Measurements from ENCODE around the gene ASCC3. TPM values are rescaled to one million over a fixed set of nuclear protein-coding genes. Genes with fewer than 3 reads are reported as not detected.
"Not testable (repeated sequence)": the region's sequence is repeated elsewhere in the genome, so short reads cannot be mapped to it uniquely, and the experiment has no call there.

The ASCC3 gene
- polyA plus RNA-seq, 3 donors: 3.4 to 7.0 (median 4.3) TPM

GRCh38 chr6:100890646-100891045 lies 9.5 kb upstream of the ASCC3 start:
- H3K27ac ChIP-seq (ENCODE audit: low read depth, low read length): not testable (repeated sequence)
- 73 to 85% (median 79%) methylated on average over 1 of the region's 1 CpG for WGBS, 3 donors

DNA sequence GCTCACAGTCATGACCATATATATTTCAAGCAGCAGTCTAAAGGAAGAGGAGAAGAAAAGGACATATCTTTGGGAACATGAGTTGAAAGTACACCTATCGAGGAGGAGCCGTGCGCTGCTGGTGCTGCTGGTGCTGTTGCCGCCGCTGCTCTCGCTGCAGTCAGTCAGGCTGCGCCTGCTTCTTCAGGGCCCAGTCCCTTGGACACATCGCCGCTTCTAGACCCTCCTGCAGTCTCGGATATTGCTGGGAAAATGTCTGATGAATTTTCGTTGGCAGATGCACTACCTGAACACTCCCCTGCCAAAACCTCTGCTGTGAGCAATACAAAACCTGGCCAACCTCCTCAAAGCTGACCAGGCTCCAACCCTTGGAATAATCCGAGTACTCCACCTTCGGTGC lies 8.2 kb upstream of the ASCC3 start:
- no peak overlapping the region for H3K27ac ChIP-seq (ENCODE audit: low read depth, low read length)
- WGBS, 3 donors: 94 to 96% (median 95%) methylated on average over 13 of the region's 13 CpGs

DNA sequence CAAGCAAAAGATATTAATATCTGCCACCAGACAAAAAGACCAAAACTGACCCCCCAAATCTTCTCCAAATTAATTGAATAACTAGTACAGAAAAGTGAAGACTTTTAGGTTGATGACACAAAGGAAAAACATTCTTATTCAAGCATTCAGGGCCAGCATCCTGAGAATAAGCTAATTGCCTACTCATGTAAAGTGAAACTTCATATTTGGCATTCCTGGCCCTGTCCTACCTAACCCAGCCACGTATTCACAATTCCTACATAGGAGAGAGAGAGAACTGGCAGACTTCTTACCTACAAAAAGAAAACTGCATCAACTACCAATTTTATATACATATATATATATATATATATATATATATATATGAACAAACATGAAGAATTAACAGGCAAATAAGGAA lies 4.9 kb upstream of the ASCC3 start:
- H3K27ac ChIP-seq (ENCODE audit: low read depth, low read length): no peak overlapping the region
- WGBS, 3 donors: 72 to 80% (median 75%) methylated on average over 1 of the region's 1 CpG

DNA sequence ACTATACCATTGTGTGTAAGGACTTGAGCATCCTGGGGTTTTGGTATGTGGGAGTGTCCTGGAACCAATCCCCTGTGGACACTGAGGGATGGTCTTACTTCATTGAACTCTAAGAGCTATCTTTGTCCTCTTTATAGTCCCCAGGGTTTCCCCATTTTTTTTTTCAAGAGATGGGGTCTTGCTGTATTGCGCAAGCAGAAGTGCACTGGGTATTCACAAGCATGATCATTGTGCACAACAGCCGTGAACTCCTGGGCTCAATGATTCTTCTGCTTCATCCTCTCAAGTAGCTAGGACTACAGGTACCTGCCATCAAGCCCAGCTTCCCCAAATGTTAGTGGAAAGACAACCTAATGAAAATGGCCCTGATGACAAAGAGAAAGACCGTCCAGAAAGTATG lies 2.2 kb upstream of the ASCC3 start:
- H3K27ac ChIP-seq (ENCODE audit: low read depth, low read length): no peak overlapping the region
- 94 to 100% (median 96%) methylated on average over 3 of the region's 3 CpGs for WGBS, 3 donors

DNA sequence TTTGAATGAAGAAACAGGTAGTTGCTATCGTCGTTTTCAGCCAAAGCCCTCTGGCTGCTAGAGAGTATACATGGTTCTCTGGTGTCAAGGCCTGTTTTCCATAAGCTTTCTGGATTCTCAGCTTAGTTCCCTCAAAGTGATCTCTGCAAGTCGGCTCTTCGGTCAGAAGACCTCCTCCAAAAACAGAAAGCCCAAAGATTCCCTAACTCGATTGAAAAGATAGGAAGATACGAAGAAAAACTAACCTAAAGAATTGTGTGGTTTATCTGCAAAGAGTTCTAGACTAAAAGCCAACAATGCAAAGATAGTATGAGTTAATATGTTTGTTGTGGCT lies 545 bp upstream of the ASCC3 start:
- H3K27ac ChIP-seq (ENCODE audit: low read depth, low read length): no peak overlapping the region
- WGBS, 3 donors: 1 to 9% (median 5%) methylated on average over 6 of the region's 6 CpGs

DNA sequence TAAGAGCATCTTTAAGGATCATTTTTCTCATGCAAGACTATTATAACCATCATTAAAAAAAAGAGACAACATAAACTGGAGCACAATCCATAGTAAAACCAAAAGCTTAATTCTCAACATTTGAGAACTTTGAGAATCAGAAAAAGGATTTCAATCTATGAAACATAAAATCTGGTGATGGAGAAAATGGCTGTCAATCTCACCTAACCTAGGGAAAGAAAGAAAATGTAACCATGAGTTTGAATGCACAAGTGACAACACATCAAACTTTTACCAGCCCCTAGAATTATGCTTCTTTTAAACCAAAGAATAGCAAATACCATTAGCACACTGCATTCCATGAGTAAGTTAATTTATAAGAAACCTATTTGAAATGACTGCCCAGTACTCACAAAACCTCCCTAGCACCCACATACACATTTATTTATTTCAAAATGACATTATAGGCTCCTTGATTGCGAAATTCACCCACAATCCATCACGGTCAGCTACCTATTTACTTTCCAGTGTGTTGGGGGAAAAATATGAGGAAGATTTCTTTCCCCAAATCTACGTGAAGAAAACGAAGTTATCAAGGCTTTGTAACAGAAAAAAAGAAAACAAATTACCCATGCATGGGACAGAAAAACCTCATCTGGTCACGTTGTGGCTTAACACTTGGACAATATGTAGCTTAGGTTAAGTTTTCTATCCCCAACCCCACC lies 828 bp downstream of the ASCC3 start:
- WGBS, 3 donors: 2 to 3% (median 2%) methylated on average over 5 of the region's 5 CpGs
- no peak overlapping the region for H3K27ac ChIP-seq (ENCODE audit: low read depth, low read length)

DNA sequence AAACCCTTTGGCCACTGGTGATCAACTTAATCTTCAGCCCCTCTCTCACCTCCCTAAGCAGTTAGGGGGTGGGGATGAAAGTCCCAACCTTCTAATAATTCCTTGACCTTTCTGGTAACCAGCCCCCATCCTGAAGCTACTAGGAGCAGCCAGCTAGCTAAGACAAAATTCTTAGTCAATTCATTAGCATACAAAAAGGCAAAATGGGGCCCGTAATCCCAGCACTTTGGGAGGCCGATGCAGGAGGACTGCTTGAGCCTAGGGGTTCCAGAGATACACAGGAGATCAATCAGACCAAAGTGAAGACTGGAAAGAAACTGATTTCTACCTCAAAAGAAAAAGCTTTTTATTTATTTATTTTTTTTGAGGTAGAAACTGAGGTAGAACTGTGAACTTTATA lies 1.8 kb downstream of the ASCC3 start:
- no peak overlapping the region for H3K27ac ChIP-seq (ENCODE audit: low read depth, low read length)

DNA sequence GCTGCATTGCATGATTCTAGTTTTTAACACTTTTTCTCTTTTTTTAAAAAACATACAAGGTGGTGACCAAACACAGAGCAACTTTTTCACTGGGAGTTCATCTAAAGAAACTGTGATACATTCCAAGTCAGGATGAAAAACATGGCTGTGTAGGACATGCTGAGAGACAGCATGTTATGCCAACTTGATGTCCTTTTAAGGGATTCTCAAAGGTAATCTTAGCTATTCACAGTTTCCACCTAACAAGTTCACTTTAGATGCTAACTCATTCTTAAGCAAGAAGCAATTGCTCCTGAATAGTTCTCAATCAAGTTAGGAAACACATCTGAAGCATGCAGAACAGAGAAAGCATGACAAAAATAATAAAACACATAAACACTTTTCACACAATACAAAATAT lies 3.3 kb downstream of the ASCC3 start:
- H3K27ac ChIP-seq (ENCODE audit: low read depth, low read length): no peak overlapping the region

More for the DNA sequence above, 1.8 kb downstream of the ASCC3 start:
- 94 to 96% (median 95%) methylated on average over 2 of the region's 2 CpGs for WGBS, 3 donors

DNA sequence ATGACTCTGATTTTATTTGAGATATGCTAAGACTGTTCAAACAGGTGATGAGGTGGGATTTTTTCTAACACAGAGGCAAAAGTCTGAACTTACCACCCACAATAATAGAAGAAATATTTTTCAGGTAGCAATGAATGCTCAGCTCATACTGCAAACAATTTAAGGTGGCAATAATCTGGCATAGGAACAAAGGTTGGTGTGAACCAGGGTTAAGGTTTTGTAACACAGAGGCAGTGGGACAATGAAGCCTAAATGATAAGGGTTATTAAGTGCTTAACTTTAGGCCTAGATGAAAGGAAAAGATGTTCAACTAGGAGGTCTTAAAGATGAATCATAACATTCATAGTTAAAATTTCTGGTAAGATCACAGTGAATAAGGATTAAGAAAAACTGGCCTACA lies 4.9 kb downstream of the ASCC3 start:
- H3K27ac ChIP-seq (ENCODE audit: low read depth, low read length): no peak overlapping the region

GRCh38 chr6:100865525-100865924 lies 15.6 kb downstream of the ASCC3 start:
- no peak overlapping the region for H3K27ac ChIP-seq (ENCODE audit: low read depth, low read length)
- WGBS, 3 donors: 95 to 98% (median 98%) methylated on average over 2 of the region's 2 CpGs

- no peak overlapping the region for H3K27ac ChIP-seq (ENCODE audit: low read depth, low read length)
- 72 to 98% (median 97%) methylated on average over 2 of the region's 2 CpGs for WGBS, 3 donors
Observed at GRCh38 chr6:100862063-100862462, 19.1 kb downstream of the ASCC3 start.

DNA sequence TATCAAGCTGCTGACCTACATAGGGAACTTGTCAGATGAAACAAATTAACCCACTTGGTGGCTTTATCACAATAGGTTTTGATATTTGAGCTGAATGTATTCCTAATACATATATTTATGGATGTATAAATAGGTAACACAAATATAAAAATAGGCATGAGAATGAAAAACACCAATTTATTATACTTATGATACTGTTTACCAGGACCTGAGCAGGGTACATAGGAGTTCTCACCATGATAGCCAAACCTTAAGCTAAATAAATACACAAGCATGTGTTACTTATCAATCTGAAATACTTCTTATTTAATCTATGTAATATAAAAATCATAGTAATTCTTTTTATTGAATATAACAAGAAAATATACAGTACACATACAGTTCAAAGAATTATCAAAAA lies 25.0 kb downstream of the ASCC3 start:
- H3K27ac ChIP-seq (ENCODE audit: low read depth, low read length): no peak overlapping the region

- WGBS, 3 donors: 96 to 99% (median 98%) methylated on average over 12 of the region's 12 CpGs
- H3K27ac ChIP-seq (ENCODE audit: low read depth, low read length): no peak overlapping the region
Observed at GRCh38 chr6:100851819-100852218, 29.3 kb downstream of the ASCC3 start.

GRCh38 chr6:100850174-100850573 lies 31.0 kb downstream of the ASCC3 start:
- H3K27ac ChIP-seq (ENCODE audit: low read depth, low read length): no peak overlapping the region
- WGBS, 3 donors: 88 to 93% (median 92%) methylated on average over 2 of the region's 2 CpGs

- 44 to 92% (median 81%) methylated on average over 2 of the region's 2 CpGs for WGBS, 3 donors
- no peak overlapping the region for H3K27ac ChIP-seq (ENCODE audit: low read depth, low read length)
Observed at GRCh38 chr6:100846276-100846675, 34.9 kb downstream of the ASCC3 start.

DNA sequence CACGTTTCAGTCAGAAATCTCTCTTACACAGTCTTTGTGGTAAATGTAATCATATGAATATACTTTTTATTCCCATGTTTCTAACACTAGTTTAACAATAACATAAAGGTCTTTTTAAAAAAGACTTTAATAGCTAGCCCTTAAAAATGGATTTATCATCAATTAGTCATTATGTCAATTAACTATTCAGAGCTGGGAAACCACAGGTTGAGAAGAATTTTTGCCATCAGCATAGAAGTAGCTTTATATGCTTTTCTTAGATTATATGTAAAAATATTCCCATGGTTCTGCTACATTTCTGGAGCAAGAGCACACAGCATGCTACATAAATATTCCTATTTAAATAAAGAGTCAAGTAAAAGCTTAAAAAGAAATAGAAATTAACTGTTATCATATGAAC lies 35.5 kb downstream of the ASCC3 start:
- 72 to 87% (median 81%) methylated on average over 1 of the region's 1 CpG for WGBS, 3 donors
- H3K27ac ChIP-seq (ENCODE audit: low read depth, low read length): no peak overlapping the region

GRCh38 chr6:100839419-100839818 lies 41.7 kb downstream of the ASCC3 start:
- 97 to 100% (median 100%) methylated on average over 1 of the region's 1 CpG for WGBS, 3 donors
- no peak overlapping the region for H3K27ac ChIP-seq (ENCODE audit: low read depth, low read length)

DNA sequence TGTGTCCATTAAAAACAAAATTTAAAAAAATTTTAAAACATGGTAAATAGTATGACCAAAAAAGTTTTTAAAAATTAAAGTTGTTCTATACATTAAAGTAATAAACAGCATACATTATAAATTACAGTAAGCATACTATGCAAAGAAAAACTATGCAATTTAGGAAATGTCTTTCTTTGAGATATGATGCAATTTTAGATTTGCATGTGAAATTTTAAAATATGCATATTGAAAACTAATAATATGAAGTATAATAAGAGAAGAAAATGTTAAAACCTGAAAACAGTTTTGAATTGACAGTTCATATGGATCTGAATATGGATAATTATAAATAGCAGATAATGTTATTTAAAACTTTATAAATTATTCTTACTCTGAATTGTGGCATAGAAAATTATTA lies 43.1 kb downstream of the ASCC3 start:
- H3K27ac ChIP-seq (ENCODE audit: low read depth, low read length): no peak overlapping the region

- no peak overlapping the region for H3K27ac ChIP-seq (ENCODE audit: low read depth, low read length)
- WGBS, 3 donors: 96 to 97% (median 96%) methylated on average over 5 of the region's 5 CpGs
Observed at GRCh38 chr6:100833972-100834574, 47.1 kb downstream of the ASCC3 start.

DNA sequence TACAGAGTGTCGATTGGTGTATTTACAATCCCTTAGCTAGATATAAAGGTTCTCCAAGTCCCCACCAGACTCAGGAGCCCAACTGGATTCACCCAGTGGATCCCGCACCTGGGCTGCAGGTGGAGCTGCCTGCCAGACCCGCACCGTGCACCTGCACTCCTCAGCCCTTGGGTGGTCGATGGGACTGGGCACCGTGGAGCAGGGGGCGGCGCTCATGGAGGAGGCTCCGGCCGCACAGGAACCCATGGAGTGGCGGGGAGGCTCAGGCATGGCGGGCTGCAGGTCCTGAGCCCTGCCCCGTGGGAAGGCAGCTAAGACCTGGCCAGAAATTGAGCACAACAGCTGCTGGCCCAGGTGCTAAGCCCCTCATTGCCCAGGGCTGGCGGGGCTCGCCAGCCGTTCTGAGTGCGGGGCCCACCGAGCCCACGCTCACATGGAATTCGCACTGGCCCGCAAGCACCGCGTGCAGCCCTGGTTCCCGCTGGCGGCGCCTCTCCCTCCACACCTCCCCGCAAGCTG lies 52.0 kb downstream of the ASCC3 start:
- H3K27ac ChIP-seq (ENCODE audit: low read depth, low read length): not testable (repeated sequence)
- WGBS, 3 donors: 97 to 98% (median 97%) methylated on average over 17 to 27 of the region's 27 CpGs
